Activated CD4-positive, alpha-beta memory T cell treated with anti-CD3 and anti-CD28 coated beads, Interleukin-2, amount 10 ng/mL, durations not matched to agents 7 days and 5 days (primary cell): Measurements from ENCODE around the gene ELP4. TPM values are rescaled to one million over a fixed set of nuclear protein-coding genes. Genes with fewer than 3 reads are reported as not detected.
A peak's percentile ranks its signal among the peaks of the same experiment; 100 is the strongest.
"Not testable (repeated sequence)": the region's sequence is repeated elsewhere in the genome, so short reads cannot be mapped to it uniquely, and the experiment has no call there.

ENCODE experiments used
- CTCF ChIA-PET: fragments of 350-600 bp; sonication (Branson Sonifier 250); formaldehyde crosslinking; loops from one replicate; lab custom pipeline; 2021; ENCODE audit warnings: antibody characterized with exemption, inconsistent platforms; lab: Charles Lee
- POLR2A ChIA-PET: fragments of 350-600 bp; sonication (Branson Sonifier 250); formaldehyde crosslinking; loops from one replicate; lab custom pipeline; 2021; ENCODE audit warnings: antibody characterized with exemption; lab: Charles Lee
- DNase-seq: peaks from one replicate; pipeline ENCODE4 v3.0.0-alpha.2; 2020
- H3K27ac Mint-ChIP-seq: one replicate; pipeline ENCODE4 v1.8.0; 2021; ENCODE audit warnings: mild to moderate bottlenecking, mixed read lengths
- H3K27me3 Mint-ChIP-seq: one replicate; pipeline ENCODE4 v1.8.0; 2021; ENCODE audit warnings: mixed read lengths
- H3K36me3 Mint-ChIP-seq: one replicate; pipeline ENCODE4 v1.8.0; 2021; ENCODE audit warnings: low read depth, mixed read lengths
- H3K4me1 Mint-ChIP-seq: one replicate; pipeline ENCODE4 v1.8.0; 2021; ENCODE audit warnings: mixed read lengths
- H3K4me3 Mint-ChIP-seq: one replicate; pipeline ENCODE4 v1.8.0; 2021; ENCODE audit warnings: mild to moderate bottlenecking, mixed read lengths
- H3K9me3 Mint-ChIP-seq: one replicate; pipeline ENCODE4 v1.8.0; 2021; ENCODE audit warnings: mixed read lengths
- total RNA-seq, 2 experiments: library from RNA; stranded (reverse); gene quantifications; one replicate each; pipeline ENCODE4 v1.2.3, GENCODE V29; 2021

ELP4 gene
- 10 to 100 TPM; 19.0 to 19.9 TPM for total RNA-seq

GRCh38 chr11:31509429-31510345 lies at the start of gene ELP4, which contains the start of gene IMMP1L:
TSS of gene ELP4 (plus strand) at chr11:31509767. CDS start at chr11:31509785, 18 bp downstream.
TSS of gene IMMP1L (minus strand) at chr11:31509622. CDS start at chr11:31463276, 46,346 bp downstream.
- H3K36me3 Mint-ChIP-seq = peaks cover 9% of the 10 kb centered on the region
- H3K27me3 Mint-ChIP-seq = no peaks in the 10 kb centered on the region
- peaks cover 36% of the 10 kb centered on the region for H3K4me1 Mint-ChIP-seq
- H3K4me3 Mint-ChIP-seq = peak within 1 kb of the TSS; percentile 97
- H3K27ac Mint-ChIP-seq = peak within 1 kb of the TSS; percentile 82
- peak; percentile 96 for DNase-seq
- CTCF ChIA-PET = no interaction called here
- H3K9me3 Mint-ChIP-seq = no peaks in the 10 kb centered on the region
- POLR2A ChIA-PET = interaction anchor here (1.0 kb wide), 1 partner anchor 140 kb away, joined by 3 read pairs; the partner anchor contains the start of genes DCDC1 and DNAJC24

GRCh38 chr11:31464436-31464835 lies 45.1 kb upstream of the ELP4 start:
- Mint-ChIP-seq H3K4me3 (no peak overlapping the region), H3K27ac (no peak overlapping the region), H3K4me1 (no peaks in the 10 kb centered on the region), H3K36me3 (peaks cover 17% of the 10 kb centered on the region), H3K27me3 (no peaks in the 10 kb centered on the region), H3K9me3 (peaks cover 8% of the 10 kb centered on the region)
- no peak for DNase-seq
- ChIA-PET POLR2A (interaction anchor here (1.0 kb wide), 1 partner anchor 12 kb away, joined by 3 read pairs; no protein-coding TSS in a partner anchor), CTCF (no interaction called here)

GRCh38 chr11:31474083-31474482 lies 35.5 kb upstream of the ELP4 start:
- Mint-ChIP-seq H3K9me3 (peaks cover 4% of the 10 kb centered on the region), H3K36me3 (no peaks in the 10 kb centered on the region), H3K4me1 (no peaks in the 10 kb centered on the region), H3K27me3 (no peaks in the 10 kb centered on the region), H3K4me3 (no peak overlapping the region), H3K27ac (no peak overlapping the region)
- POLR2A ChIA-PET = no interaction called here
- DNase-seq = no peak
- CTCF ChIA-PET = no interaction called here

- Mint-ChIP-seq H3K9me3 (peaks cover 2% of the 10 kb centered on the region), H3K4me3 (no peak overlapping the region), H3K27me3 (no peaks in the 10 kb centered on the region), H3K4me1 (no peaks in the 10 kb centered on the region), H3K36me3 (no peaks in the 10 kb centered on the region), H3K27ac (no peak overlapping the region)
- ChIA-PET CTCF (interaction anchor here (1.1 kb wide), 1 partner anchor 10 kb away, joined by 4 read pairs; no protein-coding TSS in a partner anchor), POLR2A (interaction anchor here (1.3 kb wide), 1 partner anchor 13 kb away, joined by 3 read pairs; no protein-coding TSS in a partner anchor)
- no peak for DNase-seq
Measured at GRCh38 chr11:31477528-31478222, 31.9 kb upstream of the ELP4 start.

GRCh38 chr11:31478223-31478590 lies 31.4 kb upstream of the ELP4 start:
- CTCF ChIA-PET = interaction anchor here (1.1 kb wide), 1 partner anchor 9 kb away, joined by 4 read pairs; no protein-coding TSS in a partner anchor
- H3K27ac Mint-ChIP-seq = no peak overlapping the region
- no peaks in the 10 kb centered on the region for H3K36me3 Mint-ChIP-seq
- H3K27me3 Mint-ChIP-seq = no peaks in the 10 kb centered on the region
- DNase-seq = no peak
- POLR2A ChIA-PET = no interaction called here
- H3K4me1 Mint-ChIP-seq = no peaks in the 10 kb centered on the region
- peaks cover 2% of the 10 kb centered on the region for H3K9me3 Mint-ChIP-seq
- H3K4me3 Mint-ChIP-seq = no peak overlapping the region

- no peaks in the 10 kb centered on the region for H3K4me1 Mint-ChIP-seq
- no peaks in the 10 kb centered on the region for H3K27me3 Mint-ChIP-seq
- no peaks in the 10 kb centered on the region for H3K36me3 Mint-ChIP-seq
- CTCF ChIA-PET = no interaction called here
- H3K27ac Mint-ChIP-seq = no peak overlapping the region
- POLR2A ChIA-PET = no interaction called here
- peaks cover 1% of the 10 kb centered on the region for H3K9me3 Mint-ChIP-seq
- no peak for DNase-seq
- H3K4me3 Mint-ChIP-seq = no peak overlapping the region
Measured at GRCh38 chr11:31479066-31479465, 30.5 kb upstream of the ELP4 start.

- no peaks in the 10 kb centered on the region for H3K36me3 Mint-ChIP-seq
- CTCF ChIA-PET = no interaction called here
- POLR2A ChIA-PET = no interaction called here
Measured at GRCh38 chr11:31480930-31481329, 28.6 kb upstream of the ELP4 start.

GRCh38 chr11:31484497-31484896 lies 25.1 kb upstream of the ELP4 start:
- Mint-ChIP-seq H3K36me3 (no peaks in the 10 kb centered on the region), H3K9me3 (no peaks in the 10 kb centered on the region), H3K27ac (no peak overlapping the region), H3K27me3 (no peaks in the 10 kb centered on the region), H3K4me3 (no peak overlapping the region), H3K4me1 (no peaks in the 10 kb centered on the region)
- POLR2A ChIA-PET = no interaction called here
- CTCF ChIA-PET = no interaction called here
- DNase-seq = no peak

More at GRCh38 chr11:31480930-31481329, 28.6 kb upstream of the ELP4 start:
- no peaks in the 10 kb centered on the region for H3K27me3 Mint-ChIP-seq
- no peak for DNase-seq
- no peak overlapping the region for H3K4me3 Mint-ChIP-seq
- H3K9me3 Mint-ChIP-seq = no peaks in the 10 kb centered on the region
- no peak overlapping the region for H3K27ac Mint-ChIP-seq
- H3K4me1 Mint-ChIP-seq = no peaks in the 10 kb centered on the region

GRCh38 chr11:31487848-31488247 lies 21.7 kb upstream of the ELP4 start:
- DNase-seq = no peak
- Mint-ChIP-seq H3K9me3 (no peaks in the 10 kb centered on the region), H3K4me3 (no peak overlapping the region), H3K4me1 (no peaks in the 10 kb centered on the region), H3K27me3 (no peaks in the 10 kb centered on the region), H3K36me3 (peaks cover 3% of the 10 kb centered on the region), H3K27ac (no peak overlapping the region)
- POLR2A ChIA-PET = no interaction called here
- CTCF ChIA-PET = interaction anchor here (1.1 kb wide), 1 partner anchor 10 kb away, joined by 4 read pairs; no protein-coding TSS in a partner anchor

GRCh38 chr11:31492320-31492913 lies 17.1 kb upstream of the ELP4 start:
- ChIA-PET POLR2A (no interaction called here), CTCF (no interaction called here)
- peaks cover 11% of the 10 kb centered on the region for H3K9me3 Mint-ChIP-seq

GRCh38 chr11:31493235-31493634 lies 16.3 kb upstream of the ELP4 start:
- no peak overlapping the region for H3K27ac Mint-ChIP-seq
- ChIA-PET CTCF (no interaction called here), POLR2A (no interaction called here)
- H3K27me3 Mint-ChIP-seq = no peaks in the 10 kb centered on the region
- no peaks in the 10 kb centered on the region for H3K4me1 Mint-ChIP-seq
- H3K9me3 Mint-ChIP-seq = peaks cover 11% of the 10 kb centered on the region
- no peak for DNase-seq
- no peak overlapping the region for H3K4me3 Mint-ChIP-seq
- H3K36me3 Mint-ChIP-seq = peaks cover 36% of the 10 kb centered on the region

More at GRCh38 chr11:31492320-31492913, 17.1 kb upstream of the ELP4 start:
- H3K4me3 Mint-ChIP-seq = no peak overlapping the region
- no peaks in the 10 kb centered on the region for H3K27me3 Mint-ChIP-seq
- H3K36me3 Mint-ChIP-seq = peaks cover 35% of the 10 kb centered on the region
- H3K4me1 Mint-ChIP-seq = no peaks in the 10 kb centered on the region
- H3K27ac Mint-ChIP-seq = no peak overlapping the region
- DNase-seq = no peak

GRCh38 chr11:31493762-31494161 lies 15.8 kb upstream of the ELP4 start:
- H3K4me3 Mint-ChIP-seq, H3K27ac Mint-ChIP-seq, H3K4me1 Mint-ChIP-seq, POLR2A ChIA-PET, H3K27me3 Mint-ChIP-seq, CTCF ChIA-PET, DNase-seq: not testable (repeated sequence)
- peaks cover 38% of the 10 kb centered on the region for H3K36me3 Mint-ChIP-seq
- peaks cover 11% of the 10 kb centered on the region for H3K9me3 Mint-ChIP-seq
